Tibial nerve (tissue), 4 donors: Measurements from ENCODE around the gene COL28A1. TPM values are rescaled to one million over a fixed set of nuclear protein-coding genes. Genes with fewer than 3 reads are reported as not detected.

Experiments
- DNase-seq, 2 donors: peaks; one replicate each; pipeline ENCODE4 v3.0.0-alpha.2; 2019; ENCODE audit warnings: low spot score in 2 of 2
- H3K27ac ChIP-seq, 4 donors: fragments of 200-600 bp; sonication (generic) in 3 of 4; one replicate each; pipeline ENCODE4 v1.5.1; 2017 to 2019; ENCODE audit warnings: mild to moderate bottlenecking in 1 of 4
- H3K27me3 ChIP-seq, 2 donors: fragments of 200-600 bp; sonication (generic) in 1 of 2; one replicate each; pipeline versions ENCODE4 v1.5.1 to v1.6.0; 2017 to 2019
- H3K36me3 ChIP-seq, 3 donors: fragments of 200-600 bp; sonication (generic); one replicate each; pipeline ENCODE4 v1.5.1; 2018 to 2019
- H3K4me1 ChIP-seq, 4 donors: fragments of 200-600 bp; sonication (generic) in 3 of 4; one replicate each; pipeline ENCODE4 v1.5.1; 2017 to 2019
- H3K4me3 ChIP-seq, 4 donors: fragments of 200-600 bp; sonication (generic) in 3 of 4; one replicate each; pipeline ENCODE4 v1.5.1; 2017 to 2019; ENCODE audit warnings: mild to moderate bottlenecking in 1 of 4, moderate library complexity in 1 of 4
- H3K9me3 ChIP-seq, 4 donors: fragments of 200-600 bp; sonication (generic) in 3 of 4; one replicate each; pipeline ENCODE4 v1.5.1; 2017 to 2019
- CTCF ChIP-seq, 5 experiments: fragments of 200-600 bp in 3 of 5; fragments of 450-650 bp in 2 of 5; sonication (generic) in 3 of 5; IDR thresholded peaks; one replicate each; pipeline ENCODE4 v1.5.1; 2016 to 2019; ENCODE audit warnings: antibody characterized with exemption in 5 of 5, mild to moderate bottlenecking in 3 of 5, moderate library complexity in 2 of 5
- EP300 ChIP-seq, 2 donors: sonication (generic); formaldehyde crosslinking; IDR thresholded peaks; one replicate each; pipeline ENCODE4 v1.6.1; 2017; ENCODE audit warnings: antibody characterized with exemption in 2 of 2, mild to moderate bottlenecking in 1 of 2
- POLR2A ChIP-seq, 2 donors: fragments of 450-650 bp; IDR thresholded peaks; one replicate each; pipeline ENCODE4 v1.6.1; 2017; ENCODE audit warnings: antibody characterized with exemption in 2 of 2, mild to moderate bottlenecking in 2 of 2, moderate library complexity in 2 of 2
- WGBS, 2 donors: methylation state at CpG; one replicate each; pipeline ENCODE4 v1.1.5; 2018; 5-methylcytosine and 5-hydroxymethylcytosine counted together
- total RNA-seq, 4 donors: library from RNA; depleted of rRNA; stranded (reverse); fragments of >200 nt; gene quantifications; one replicate each; pipeline ENCODE4 v1.1.0, GENCODE V29; 2016

COL28A1 gene
- total RNA-seq, 4 donors from 2014 or later = 60.0 to 142 (median 122) TPM

GRCh38 chr7:7421826-7422225 lies 113.8 kb downstream of the COL28A1 start:
- Histone ChIP-seq H3K4me3 (no peak overlapping the region), H3K27ac (no peak overlapping the region), H3K36me3 (no peaks in the 10 kb centered on the region), H3K27me3 (no peaks in the 10 kb centered on the region), H3K4me1 (peaks cover 0 to 31% (median under 1%) of the 10 kb centered on the region in 4 donors), H3K9me3 (no peaks in the 10 kb centered on the region)
- TF ChIP-seq POLR2A (IDR thresholded peaks at IDR 0.05) (no peak), CTCF (IDR thresholded peaks at IDR 0.05) (no peak), EP300 (IDR thresholded peaks at IDR 0.05) (no peak)
- 49 to 53% methylated on average over 2 of the region's 2 CpGs for WGBS, 2 donors
- DNase-seq = no peak

- H3K27ac ChIP-seq = no peak overlapping the region
- no peak for DNase-seq
- no peak overlapping the region for H3K4me3 ChIP-seq
- H3K36me3 ChIP-seq = peaks cover 0 to 14% (median 0%) of the 10 kb centered on the region in 3 donors
- no peaks in the 10 kb centered on the region for H3K27me3 ChIP-seq
- peaks cover 0 to 5% (median 0%) of the 10 kb centered on the region in 4 donors for H3K4me1 ChIP-seq
- TF ChIP-seq CTCF (IDR thresholded peaks at IDR 0.05) = no peak
- no peak for TF ChIP-seq EP300 (IDR thresholded peaks at IDR 0.05)
- TF ChIP-seq POLR2A (IDR thresholded peaks at IDR 0.05) = no peak
- no peaks in the 10 kb centered on the region for H3K9me3 ChIP-seq
- 65 to 72% methylated on average over 2 of the region's 2 CpGs for WGBS, 2 donors
These were observed 116.7 kb downstream of the COL28A1 start for GRCh38 chr7:7418997-7419396.

- no peak for DNase-seq
- Histone ChIP-seq H3K4me3 (no peak overlapping the region), H3K9me3 (no peaks in the 10 kb centered on the region), H3K36me3 (peaks cover 0 to 24% (median 0%) of the 10 kb centered on the region in 3 donors), H3K27ac (no peak overlapping the region), H3K27me3 (no peaks in the 10 kb centered on the region), H3K4me1 (no peaks in the 10 kb centered on the region)
- TF ChIP-seq EP300 (IDR thresholded peaks at IDR 0.05) (no peak), CTCF (IDR thresholded peaks at IDR 0.05) (no peak), POLR2A (IDR thresholded peaks at IDR 0.05) (no peak)
- WGBS, 2 donors = 86 to 88% methylated on average over 3 of the region's 3 CpGs
These were observed 117.8 kb downstream of the COL28A1 start for GRCh38 chr7:7417851-7418250.

- H3K4me3 ChIP-seq = no peak overlapping the region
- no peak for DNase-seq
- WGBS, 2 donors = 75 to 90% methylated on average over 2 of the region's 2 CpGs
- no peaks in the 10 kb centered on the region for H3K9me3 ChIP-seq
- no peaks in the 10 kb centered on the region for H3K27me3 ChIP-seq
- no peak overlapping the region for H3K27ac ChIP-seq
- no peaks in the 10 kb centered on the region for H3K4me1 ChIP-seq
- no peak for TF ChIP-seq POLR2A (IDR thresholded peaks at IDR 0.05)
- TF ChIP-seq CTCF (IDR thresholded peaks at IDR 0.05) = no peak
- no peak for TF ChIP-seq EP300 (IDR thresholded peaks at IDR 0.05)
- H3K36me3 ChIP-seq = peaks cover 0 to 27% (median 0%) of the 10 kb centered on the region in 3 donors
These were observed 118.3 kb downstream of the COL28A1 start for GRCh38 chr7:7417414-7417813.

GRCh38 chr7:7416031-7416858 lies 119.4 kb downstream of the COL28A1 start:
- WGBS, 2 donors = 58 to 63% methylated on average over 6 of the region's 6 CpGs
- H3K4me3 ChIP-seq = no peak overlapping the region
- TF ChIP-seq EP300 (IDR thresholded peaks at IDR 0.05) = no peak
- TF ChIP-seq CTCF (IDR thresholded peaks at IDR 0.05) = no peak
- TF ChIP-seq POLR2A (IDR thresholded peaks at IDR 0.05) = no peak
- no peaks in the 10 kb centered on the region for H3K9me3 ChIP-seq
- H3K27me3 ChIP-seq = no peaks in the 10 kb centered on the region
- peak overlapping the region in 1 of 4 donors; percentile 14 for H3K27ac ChIP-seq
- H3K36me3 ChIP-seq = peaks cover 0 to 30% (median 0%) of the 10 kb centered on the region in 3 donors
- no peaks in the 10 kb centered on the region for H3K4me1 ChIP-seq
- no peak for DNase-seq
